Glomerular endothelial cell (primary cell): Measurements from ENCODE around the gene NGLY1. TPM values are rescaled to one million over a fixed set of nuclear protein-coding genes. Genes with fewer than 3 reads are reported as not detected.

Experiments
- DNase-seq: peaks from one replicate; pipeline ENCODE4 v3.0.0-alpha.2; 2011; ENCODE audit warnings: low read depth, low spot score; ENCODE audit errors: extremely low read depth
- total RNA-seq: library from RNA; depleted of rRNA; stranded (reverse); fragments of >200 nt; gene quantifications from 2 replicates; pipeline ENCODE4 v1.2.3, GENCODE V29; 2015

The NGLY1 gene
- total RNA-seq, 1 donor from 2014 or later = 25.6 TPM

- no peak for DNase-seq
These were observed 69.8 kb downstream of the NGLY1 start for GRCh38 chr3:25713341-25713985.

GRCh38 chr3:25711090-25711489, 72.2 kb downstream of the NGLY1 start:
- DNase-seq = no peak

- DNase-seq = no peak
These were observed 75.2 kb downstream of the NGLY1 start for GRCh38 chr3:25708036-25708435.

GRCh38 chr3:25707268-25707926, 75.8 kb downstream of the NGLY1 start:
- no peak for DNase-seq

GRCh38 chr3:25706213-25706612, 77.0 kb downstream of the NGLY1 start:
- no peak for DNase-seq

- no peak for DNase-seq
These were observed 85.7 kb downstream of the NGLY1 start for GRCh38 chr3:25697553-25697952.

- DNase-seq = no peak
These were observed 87.4 kb downstream of the NGLY1 start for GRCh38 chr3:25695731-25696420.

GRCh38 chr3:25693238-25693637, 90.0 kb downstream of the NGLY1 start:
- no peak for DNase-seq

GRCh38 chr3:25692341-25692740, 90.9 kb downstream of the NGLY1 start:
- no peak for DNase-seq

- no peak for DNase-seq
These were observed 92.3 kb downstream of the NGLY1 start for GRCh38 chr3:25690768-25691533.

GRCh38 chr3:25689226-25689625, 94.0 kb downstream of the NGLY1 start:
- no peak for DNase-seq

GRCh38 chr3:25687742-25688141, 95.5 kb downstream of the NGLY1 start:
- DNase-seq = no peak

GRCh38 chr3:25686766-25687165, 96.5 kb downstream of the NGLY1 start:
- DNase-seq = no peak

GRCh38 chr3:25683882-25684281, 99.4 kb downstream of the NGLY1 start:
- no peak for DNase-seq

- no peak for DNase-seq
These were observed 99.8 kb downstream of the NGLY1 start for GRCh38 chr3:25683410-25683809.

GRCh38 chr3:25679642-25680302, 103.5 kb downstream of the NGLY1 start:
- DNase-seq = no peak

- no peak for DNase-seq
These were observed 104.1 kb downstream of the NGLY1 start for GRCh38 chr3:25679166-25679565.

- DNase-seq = no peak
These were observed 104.7 kb downstream of the NGLY1 start for GRCh38 chr3:25678581-25678980.

GRCh38 chr3:25677121-25677520, 106.1 kb downstream of the NGLY1 start:
- DNase-seq = no peak

GRCh38 chr3:25674670-25675069, 108.6 kb downstream of the NGLY1 start:
- DNase-seq = no peak
